NCI-H128 (cell line): ENCODE data around the gene FYB1.
"Not testable (repeated sequence)": the region's sequence is repeated elsewhere in the genome, so short reads cannot be mapped to it uniquely, and the experiment has no call there.

Experiments
- DNase-seq: peaks from one replicate; lab custom pipeline; 2025; ENCODE audit not compliant: unreplicated experiment; lab: John Stamatoyannopoulos, UW

The FYB1 gene

GRCh38 chr5:39190311-39191102 is 28.9 kb downstream of the FYB1 start:
- DNase-seq: no peak

DNA sequence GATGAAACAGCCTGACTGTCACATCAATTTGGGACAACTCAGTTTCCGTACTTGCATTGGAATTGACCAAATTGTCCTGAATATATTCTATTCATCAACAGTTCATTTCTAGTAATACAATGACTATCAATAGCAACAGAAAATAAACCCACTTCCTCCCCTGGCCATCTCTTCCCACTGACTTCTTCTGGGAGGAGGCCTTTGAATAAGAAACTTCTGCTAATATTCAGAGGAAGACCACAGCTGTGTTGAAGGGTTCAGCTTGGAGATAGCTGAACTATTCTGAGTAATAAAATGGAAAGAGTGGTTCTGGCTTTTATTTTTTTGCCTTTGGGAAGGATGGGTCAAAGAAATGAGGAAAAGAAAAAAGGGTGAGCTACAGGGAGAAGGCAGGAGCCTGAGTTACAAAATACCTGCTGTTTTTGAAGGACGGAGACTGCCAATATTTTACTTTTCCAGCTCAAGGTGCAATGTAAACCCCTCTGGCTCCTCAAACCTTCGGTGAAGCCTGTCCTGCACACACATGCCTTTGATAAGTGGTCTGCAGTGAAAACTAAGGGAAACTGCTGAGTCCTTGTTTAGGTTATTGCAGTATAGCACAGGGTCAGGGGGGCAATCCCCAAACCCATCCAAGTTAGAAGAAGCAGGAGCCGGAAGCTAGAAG is 29.9 kb downstream of the FYB1 start:
- DNase-seq: no peak

DNA sequence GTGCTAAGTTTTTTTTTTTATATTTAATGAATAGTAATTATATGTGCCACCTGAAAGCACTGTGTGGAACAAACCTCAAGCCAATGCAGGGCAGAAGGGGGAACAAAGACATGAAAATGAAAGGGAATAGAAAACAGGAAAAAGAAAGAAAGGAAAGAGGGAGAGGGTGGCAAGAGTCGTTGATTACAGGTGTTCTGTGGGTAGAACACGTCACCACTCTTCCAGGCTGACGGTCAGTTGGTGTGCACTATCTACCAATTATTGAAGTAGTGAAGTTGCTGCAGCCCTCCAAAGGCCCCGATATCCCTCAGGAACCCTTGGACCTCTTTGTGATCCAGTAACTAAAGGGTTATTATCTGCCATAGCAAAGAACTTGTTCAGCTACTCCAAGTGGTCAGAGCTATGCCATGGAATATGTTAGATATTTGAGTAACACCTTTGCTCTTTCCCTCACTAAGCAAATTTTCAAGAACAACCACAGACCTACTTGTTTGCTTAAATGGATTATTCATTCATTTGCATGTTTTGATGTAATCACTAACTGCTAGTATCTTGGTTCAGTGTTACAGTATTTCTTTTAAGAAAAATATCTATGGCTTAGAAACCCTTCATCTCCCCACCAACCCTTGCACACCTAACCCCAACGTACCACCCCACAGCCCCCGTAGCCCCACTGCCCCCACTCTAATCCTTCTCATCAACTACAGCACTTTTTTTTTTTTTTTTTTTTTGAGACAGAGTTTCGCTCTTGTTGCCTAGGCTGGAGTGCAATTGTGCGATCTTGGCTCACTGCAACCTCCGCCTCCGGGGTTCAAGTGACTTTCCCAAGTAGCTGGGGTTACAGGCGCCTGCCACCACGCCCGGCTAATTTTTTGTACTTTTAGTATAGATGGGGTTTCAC is 31.3 kb downstream of the FYB1 start:
- no peak for DNase-seq

- DNase-seq: no peak
These were observed 32.4 kb downstream of the FYB1 start for GRCh38 chr5:39186722-39187539.

DNA sequence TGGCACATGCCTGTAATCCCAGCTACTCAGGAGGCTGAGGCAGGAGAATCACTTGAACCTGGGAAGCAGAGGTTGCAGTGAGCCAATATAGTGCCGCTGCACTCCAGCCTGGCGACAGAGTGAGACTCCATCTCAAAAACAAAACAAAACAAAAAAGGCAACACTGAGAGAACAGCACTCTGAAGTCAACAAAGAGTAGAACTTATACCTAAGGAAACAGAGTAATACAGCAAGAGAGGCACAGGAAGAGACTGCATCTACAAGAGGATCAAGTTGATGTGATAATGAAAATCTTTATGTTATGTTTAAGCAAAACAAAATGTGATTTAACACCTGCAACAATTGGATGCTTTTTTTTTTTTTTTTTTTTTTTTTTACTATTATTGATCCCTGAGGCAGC is 33.1 kb downstream of the FYB1 start:
- no peak for DNase-seq

DNA sequence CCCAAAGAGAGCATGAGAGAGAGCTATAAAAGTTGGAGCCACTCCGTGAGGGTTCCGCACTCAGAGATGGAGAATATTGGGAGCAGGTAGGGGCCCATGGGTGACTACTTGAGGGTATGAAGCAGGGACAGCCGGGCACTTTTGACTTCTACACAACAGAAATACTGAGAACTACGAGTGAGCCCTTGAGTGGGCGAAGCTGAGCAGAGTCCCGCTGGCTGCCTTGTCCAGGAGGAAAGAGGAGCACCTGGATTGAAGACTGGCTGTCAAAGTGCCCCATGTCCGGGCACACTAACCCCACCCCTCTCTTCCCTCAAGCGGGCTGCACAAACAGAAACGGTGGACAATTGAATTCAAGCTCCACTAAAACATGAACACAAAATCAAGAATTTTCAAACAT is 33.6 kb downstream of the FYB1 start:
- no peak for DNase-seq

DNA sequence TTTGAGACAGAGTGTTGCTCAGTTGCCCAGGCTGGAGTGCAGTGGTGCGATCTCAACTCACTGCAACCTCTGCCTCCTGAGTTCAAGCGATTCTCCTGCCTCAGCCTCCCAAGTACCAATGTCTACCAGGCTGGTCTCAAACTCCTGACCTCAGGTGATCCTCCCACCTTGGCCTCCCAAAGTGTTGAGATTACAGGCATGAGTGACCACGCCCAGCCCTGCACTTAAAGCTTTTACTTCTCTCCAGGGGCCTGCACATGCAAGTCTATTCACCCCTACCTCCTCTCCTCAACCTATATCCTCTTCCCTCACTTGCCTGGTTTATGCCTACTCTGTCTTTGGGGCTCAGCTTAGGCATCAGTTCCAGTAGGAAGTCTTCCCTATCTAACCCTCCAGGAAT is 39.8 kb downstream of the FYB1 start:
- not testable (repeated sequence) for DNase-seq

GRCh38 chr5:39178861-39179260 is 40.5 kb downstream of the FYB1 start:
- DNase-seq: no peak

GRCh38 chr5:39178171-39178570 is 41.2 kb downstream of the FYB1 start:
- DNase-seq: no peak

- DNase-seq: no peak
These were observed 41.8 kb downstream of the FYB1 start for GRCh38 chr5:39177631-39177964.

DNA sequence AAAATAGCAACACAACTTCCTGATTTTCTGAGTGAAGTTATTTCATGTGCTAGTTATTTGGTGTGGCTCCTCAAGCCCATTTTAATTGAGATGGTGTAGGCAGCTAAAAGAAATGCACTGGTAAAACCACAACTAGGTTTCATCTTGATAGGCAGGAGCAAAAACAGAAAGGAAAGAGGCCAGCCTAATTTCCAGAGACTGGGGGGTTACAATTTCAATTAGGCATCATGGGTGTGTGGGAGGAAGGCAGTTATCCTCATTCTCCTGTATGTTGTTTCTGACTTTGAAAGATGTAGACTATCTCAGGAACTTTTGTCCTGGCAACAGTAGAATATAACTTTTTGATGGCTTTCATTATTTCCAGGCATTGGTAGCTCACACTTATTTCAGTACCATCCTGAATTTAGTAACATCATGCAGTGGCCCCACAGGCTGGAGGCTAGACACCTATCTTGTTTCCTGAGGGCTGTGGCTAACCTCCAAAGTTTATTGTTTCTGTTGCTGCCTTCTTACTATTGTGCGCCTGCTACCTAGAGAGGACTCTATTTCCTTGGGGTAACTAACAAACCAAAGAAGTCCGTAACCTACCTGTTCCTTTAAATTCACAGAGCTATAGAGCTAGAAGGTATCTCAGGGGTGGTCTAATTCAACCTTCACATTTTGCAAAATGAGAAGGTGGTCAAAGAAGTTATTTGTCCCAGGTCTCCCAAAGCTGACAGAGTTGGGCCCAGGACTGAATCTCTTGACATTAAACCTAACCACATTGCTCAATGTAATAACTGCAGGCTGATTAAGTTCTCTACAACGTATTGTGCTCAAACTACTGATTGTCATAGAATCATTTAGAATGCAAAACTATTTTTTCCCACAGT is 42.4 kb downstream of the FYB1 start:
- DNase-seq: no peak

DNA sequence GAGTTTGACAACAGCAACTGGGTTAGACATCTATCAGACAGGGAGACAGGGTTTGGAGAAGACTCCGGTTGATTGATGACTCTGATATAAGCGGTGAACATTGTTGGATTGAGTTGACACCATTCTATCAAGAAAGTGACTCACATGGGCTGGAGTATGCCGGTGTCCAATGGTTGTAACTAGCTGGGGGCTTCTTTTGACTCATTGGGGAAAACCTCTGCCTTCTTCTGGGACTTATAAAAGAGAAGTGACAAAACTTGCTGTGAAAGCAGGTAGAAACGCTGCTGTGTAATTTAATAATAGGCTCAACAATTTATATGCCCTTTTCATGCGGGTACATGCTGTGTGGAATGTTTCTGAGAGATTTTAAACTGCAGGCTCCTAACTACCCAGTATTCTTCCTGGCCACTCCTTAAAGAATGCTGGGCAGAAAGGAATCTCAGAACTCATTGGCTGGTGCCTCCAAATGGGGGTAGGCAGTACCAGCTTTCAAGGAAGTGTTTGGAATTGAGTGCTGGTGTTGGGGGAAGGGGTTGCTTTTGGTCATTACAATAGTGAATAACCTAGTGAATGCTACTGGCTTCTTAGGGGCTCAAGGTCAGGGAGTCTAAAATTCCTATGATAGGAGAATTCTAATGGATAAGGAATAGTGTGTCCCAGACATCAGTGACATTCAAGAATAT is 43.9 kb downstream of the FYB1 start:
- no peak for DNase-seq

DNA sequence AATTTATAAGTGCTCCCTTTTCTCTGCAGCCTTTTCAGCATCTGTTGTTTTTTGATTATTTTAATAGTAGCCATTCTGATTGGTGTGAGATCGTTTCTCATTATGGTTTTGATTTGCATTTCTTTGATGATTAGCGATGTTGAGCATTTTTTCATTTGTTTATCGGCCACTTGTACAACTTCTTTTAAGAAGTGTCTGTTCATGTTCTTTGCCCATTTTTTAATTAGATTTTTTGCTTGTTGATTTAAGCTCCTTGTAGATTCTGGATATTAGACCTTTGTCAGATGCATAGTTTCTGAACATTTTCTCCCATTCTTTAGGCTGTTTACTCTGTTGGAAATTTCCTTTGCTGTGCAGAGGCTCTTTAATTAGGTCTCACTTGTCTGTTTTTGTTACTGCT is 46.3 kb downstream of the FYB1 start:
- no peak for DNase-seq

DNA sequence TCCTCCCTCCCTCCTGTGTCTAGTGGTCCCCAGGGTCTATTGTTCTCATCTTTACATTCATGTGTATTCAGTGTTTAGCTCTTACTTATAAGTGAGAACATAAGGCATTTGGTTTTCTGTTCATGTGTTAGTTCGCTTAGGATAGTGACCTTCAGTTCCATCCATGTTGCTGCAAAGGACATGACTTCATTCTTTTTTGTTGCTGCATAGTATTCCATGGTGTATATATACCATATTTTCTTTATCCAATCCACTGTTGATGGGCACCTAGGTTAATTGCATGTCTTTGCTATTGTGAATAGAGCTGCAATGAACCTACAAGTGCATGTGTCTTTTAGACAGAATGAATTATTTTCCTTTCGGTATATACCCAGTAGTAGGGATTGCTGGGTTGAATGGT is 46.8 kb downstream of the FYB1 start:
- no peak for DNase-seq

GRCh38 chr5:39171647-39172046 is 47.7 kb downstream of the FYB1 start:
- no peak for DNase-seq

GRCh38 chr5:39169081-39169480 is 50.3 kb downstream of the FYB1 start:
- DNase-seq: no peak

DNA sequence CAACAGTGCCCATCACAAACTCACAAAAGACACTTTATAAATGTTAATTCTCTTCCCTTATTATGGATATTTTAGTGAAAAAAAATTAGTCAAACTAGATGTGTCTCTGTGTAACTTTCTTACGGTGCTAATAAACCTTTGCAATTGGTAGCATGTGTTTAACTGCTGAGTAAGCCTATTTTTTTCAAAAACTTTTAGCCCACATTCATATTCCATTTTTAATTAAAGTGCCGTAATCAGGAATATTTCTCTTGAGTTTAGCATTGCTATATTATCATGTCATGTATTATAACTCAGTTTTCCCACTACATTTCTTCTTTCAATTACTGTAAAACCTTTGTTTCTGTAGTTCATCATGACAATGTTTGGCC is 51.4 kb downstream of the FYB1 start:
- DNase-seq: no peak

DNA sequence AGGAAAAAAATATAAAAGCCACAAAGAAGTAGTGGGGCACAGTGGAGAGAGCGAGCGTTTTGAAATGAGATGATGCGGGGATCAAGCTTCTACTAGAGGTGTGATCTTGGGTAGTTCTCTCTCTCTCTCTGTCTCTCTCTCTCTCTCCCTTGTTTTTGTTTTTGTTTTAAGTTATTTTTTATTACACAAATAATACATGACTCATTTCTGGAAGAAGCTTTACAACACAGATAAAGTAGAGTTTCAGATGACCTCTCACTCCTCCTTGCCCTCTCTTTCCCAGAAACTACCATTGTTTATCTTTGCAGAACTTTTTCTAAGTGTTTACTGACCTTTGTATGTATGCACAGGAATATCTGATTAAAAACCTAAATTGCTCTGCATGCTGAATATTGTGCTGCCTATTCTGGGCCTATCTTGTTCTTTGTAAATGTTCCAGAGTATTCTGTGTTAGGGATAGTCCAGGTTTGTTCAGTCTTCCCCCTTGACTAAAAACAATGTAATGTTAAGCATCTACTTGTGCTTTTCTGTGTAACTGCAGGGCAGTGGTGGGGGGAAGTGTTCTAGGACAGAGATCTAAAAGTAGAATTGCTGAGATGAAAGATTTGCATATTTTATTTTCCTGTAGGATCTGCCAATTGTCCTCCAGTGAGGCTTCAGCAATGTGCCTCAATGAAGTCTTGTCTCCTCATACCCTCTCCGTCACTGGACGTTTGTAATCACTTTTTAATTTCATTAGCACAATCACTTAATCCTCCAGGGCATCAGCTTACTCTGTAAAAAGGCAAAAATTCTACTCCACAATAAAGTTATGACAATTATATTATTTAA is 52.0 kb downstream of the FYB1 start:
- no peak for DNase-seq
